Pulmonary artery endothelial cell (primary cell): ENCODE data around the gene CLSTN1. TPM values are rescaled to one million over a fixed set of nuclear protein-coding genes. Genes with fewer than 3 reads are reported as not detected.
A peak's percentile ranks its signal among the peaks of the same experiment; 100 is the strongest.
"Not testable (repeated sequence)": the region's sequence is repeated elsewhere in the genome, so short reads cannot be mapped to it uniquely, and the experiment has no call there.

ENCODE experiments used
- DNase-seq: peaks from one replicate; pipeline ENCODE4 v3.0.0-alpha.2; 2011; ENCODE audit warnings: low read depth, low spot score
- total RNA-seq: library from RNA; depleted of rRNA; stranded (reverse); fragments of >200 nt; gene quantifications from 2 replicates; pipeline ENCODE4 v1.2.3, GENCODE V29; 2014

The CLSTN1 gene
- total RNA-seq, 1 donor from 2014 or later = 79.8 TPM

- DNase-seq = no peak
Measured at GRCh38 chr1:9715536-9716226, 108.1 kb downstream of the CLSTN1 start.

GRCh38 chr1:9714257-9714718, 109.5 kb downstream of the CLSTN1 start:
- no peak for DNase-seq

- not testable (repeated sequence) for DNase-seq
Measured at GRCh38 chr1:9712767-9713166, 111.0 kb downstream of the CLSTN1 start.

GRCh38 chr1:9711466-9712020, 112.2 kb downstream of the CLSTN1 start:
- no peak for DNase-seq

GRCh38 chr1:9710037-9710436, 113.7 kb downstream of the CLSTN1 start:
- no peak for DNase-seq

- DNase-seq = no peak
Measured at GRCh38 chr1:9706178-9706577, 117.6 kb downstream of the CLSTN1 start.

GRCh38 chr1:9705337-9706093, 118.2 kb downstream of the CLSTN1 start:
- DNase-seq = no peak

- DNase-seq = no peak
Measured at GRCh38 chr1:9703681-9704080, 120.1 kb downstream of the CLSTN1 start.

GRCh38 chr1:9703165-9703509, 120.6 kb downstream of the CLSTN1 start:
- no peak for DNase-seq

GRCh38 chr1:9701665-9702064, 122.1 kb downstream of the CLSTN1 start:
- no peak for DNase-seq

- DNase-seq = no peak
Measured at GRCh38 chr1:9700340-9700739, 123.4 kb downstream of the CLSTN1 start.

GRCh38 chr1:9699361-9699760, 124.4 kb downstream of the CLSTN1 start:
- no peak for DNase-seq

- DNase-seq = no peak
Measured at GRCh38 chr1:9696793-9697192, 127.0 kb downstream of the CLSTN1 start.

GRCh38 chr1:9691691-9692090, 132.1 kb downstream of the CLSTN1 start:
- DNase-seq = no peak

- no peak for DNase-seq
Measured at GRCh38 chr1:9691108-9691445, 132.7 kb downstream of the CLSTN1 start.

- no peak for DNase-seq
Measured at GRCh38 chr1:9690440-9691107, 133.2 kb downstream of the CLSTN1 start.

- DNase-seq = no peak
Measured at GRCh38 chr1:9689971-9690381, 133.8 kb downstream of the CLSTN1 start.

GRCh38 chr1:9689011-9689706, 134.6 kb downstream of the CLSTN1 start:
- peak; percentile 8 for DNase-seq

- DNase-seq = no peak
Measured at GRCh38 chr1:9688599-9688998, 135.2 kb downstream of the CLSTN1 start.

GRCh38 chr1:9687874-9688582, 135.7 kb downstream of the CLSTN1 start:
- no peak for DNase-seq
